ENCODE data around the gene CFAP45. TPM values are rescaled to one million over a fixed set of nuclear protein-coding genes. Genes with fewer than 3 reads are reported as not detected.

Gene CFAP45
- polyA plus RNA-seq, 5 donors = 1.8 to 12.7 (median 8.2) TPM

DNA sequence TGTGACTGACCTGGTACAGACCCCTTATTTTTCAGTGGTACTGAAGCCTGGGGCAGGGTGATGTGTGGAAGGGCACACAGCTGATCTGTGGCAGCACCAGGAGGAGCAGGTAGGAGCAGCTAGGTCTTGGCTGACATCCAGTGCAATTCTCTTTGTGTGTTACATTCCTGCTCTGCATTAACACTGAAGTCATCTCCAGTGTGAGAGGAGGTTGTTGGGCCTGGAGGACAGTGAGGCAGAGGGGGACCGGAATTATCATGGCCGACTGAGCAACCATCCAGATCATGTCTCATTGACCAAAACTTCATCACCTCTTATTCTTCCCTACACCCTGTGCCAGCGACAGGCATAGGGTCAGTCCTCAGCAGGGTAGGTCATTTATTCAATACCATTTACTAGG lies 71.8 kb downstream of the CFAP45 start:
- no peak for DNase-seq

DNA sequence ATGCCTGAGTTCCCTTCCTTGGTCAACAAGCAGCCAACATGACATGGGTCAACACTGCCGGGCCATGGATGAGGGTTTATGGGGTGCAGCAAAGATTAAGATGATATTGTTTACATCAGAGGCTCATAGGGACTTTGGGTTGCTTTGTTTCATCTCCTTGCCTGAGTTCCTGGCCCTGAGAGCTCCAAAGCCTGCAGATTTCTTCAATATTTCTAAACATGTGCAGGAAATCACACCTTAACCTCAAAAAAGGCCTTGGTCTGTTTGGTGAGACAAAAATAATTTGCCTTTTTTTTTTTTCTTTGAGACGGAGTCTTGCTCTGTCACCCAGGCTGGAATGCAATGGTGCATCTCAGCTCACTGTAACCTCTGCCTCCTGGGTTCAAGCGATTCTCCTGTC lies 72.4 kb downstream of the CFAP45 start:
- DNase-seq = no peak

DNA sequence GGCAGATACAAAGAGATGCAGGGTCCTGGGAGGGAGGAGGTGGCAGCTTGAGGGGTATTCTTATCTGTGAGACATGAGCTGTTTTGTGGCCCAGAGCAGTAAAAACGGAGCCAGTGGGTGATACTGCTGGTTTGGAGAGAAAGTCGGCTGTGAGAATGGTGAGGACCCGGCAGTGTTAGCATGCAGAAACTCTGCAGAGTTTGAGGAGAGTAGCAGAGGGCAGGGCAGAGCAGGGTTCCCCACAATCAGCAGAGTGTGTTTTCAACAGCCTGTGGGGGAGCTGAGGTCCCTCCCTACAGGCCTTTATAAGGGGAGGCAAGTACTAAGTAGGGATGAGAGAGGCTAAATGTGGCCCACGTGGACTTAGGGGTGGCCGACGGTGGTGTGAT lies 72.9 kb downstream of the CFAP45 start:
- DNase-seq = no peak

DNA sequence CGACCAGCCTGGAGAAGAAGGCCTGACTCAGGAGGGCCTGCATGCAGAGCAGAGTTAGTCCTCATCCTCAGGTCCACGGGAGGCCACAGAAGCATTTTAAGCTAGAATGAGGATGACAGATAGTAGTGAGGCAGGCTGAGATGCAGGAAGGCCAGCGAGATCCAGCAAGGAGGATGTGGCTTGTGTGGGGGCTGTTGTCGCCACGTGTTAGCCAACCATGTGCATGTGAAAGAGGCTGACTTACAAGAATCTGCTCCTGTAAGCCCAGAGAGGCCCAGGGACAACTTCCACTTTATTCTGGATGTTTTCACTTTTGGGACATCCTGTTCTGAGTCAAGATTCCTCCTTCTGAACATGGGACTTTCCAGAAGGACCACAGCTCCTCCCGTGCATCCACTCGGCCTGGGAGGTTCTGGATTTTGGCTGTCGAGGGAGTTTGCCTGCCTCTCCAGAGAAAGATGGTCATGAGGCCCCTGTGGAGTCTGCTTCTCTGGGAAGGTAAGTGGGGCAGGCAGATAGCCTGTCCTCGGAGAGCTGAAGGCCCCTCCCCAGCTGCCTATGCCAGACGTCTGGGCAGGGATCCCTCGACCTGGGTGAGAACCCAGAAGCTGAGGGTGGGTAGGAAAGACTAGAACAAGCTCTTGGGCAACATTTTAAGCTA lies 73.4 kb downstream of the CFAP45 start, which contains the start of gene SLAMF8:
TSS of gene SLAMF8 (plus strand) at position 433 of the 661 bp plus-strand sequence. CDS start at position 459, 26 bp downstream.
- no peak for DNase-seq

DNA sequence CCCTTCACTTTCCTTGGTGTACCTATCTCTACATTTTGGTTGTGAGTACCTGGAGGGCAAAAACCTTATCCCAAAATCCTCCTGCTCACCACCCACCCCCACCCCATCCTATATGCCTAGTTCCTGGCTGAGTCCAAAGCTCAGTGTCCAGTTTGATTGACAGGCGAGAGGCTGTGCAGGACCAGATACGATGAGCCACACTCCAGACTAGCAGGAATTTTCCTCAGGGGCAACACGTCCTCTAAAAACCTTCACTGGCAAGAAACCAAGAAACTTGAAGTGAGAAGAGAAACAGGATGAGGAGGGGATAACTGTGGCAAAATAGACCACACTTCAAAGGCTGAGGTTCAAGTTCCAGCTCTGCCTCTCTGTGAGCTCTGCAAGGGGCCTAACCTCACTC lies 74.4 kb downstream of the CFAP45 start:
- DNase-seq = no peak

DNA sequence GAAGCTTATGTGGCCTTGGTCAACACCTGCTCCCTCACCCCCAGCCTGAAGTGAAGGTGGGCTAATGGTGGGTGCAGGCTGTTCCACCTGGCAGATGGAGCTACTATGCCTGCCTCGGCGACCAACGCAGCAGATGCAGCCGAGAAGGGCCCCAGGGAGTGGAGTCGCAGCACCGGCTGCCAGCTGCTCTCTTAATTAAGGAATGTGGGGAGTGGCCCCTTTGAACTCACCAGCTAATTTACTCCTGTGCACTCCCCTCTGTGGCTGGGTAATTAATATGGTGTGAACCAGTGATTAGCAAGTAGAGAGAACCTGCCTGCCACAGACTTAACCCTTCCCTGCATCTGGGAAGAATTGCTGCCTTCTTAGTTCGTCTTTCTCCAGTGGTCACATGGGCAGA lies 76.6 kb downstream of the CFAP45 start:
- DNase-seq = no peak

Other genes starting within 250 kb of the CFAP45 start
- not detected for gene CRP, start 185.6 kb downstream of the CFAP45 start, polyA plus RNA-seq (ENCODE audit: insufficient read depth in 1 of 5, insufficient read length in 5 of 5, low replicate concordance in 1 of 5)
- 10 to 100 TPM; 11.0 to 20.5 (median 12.2) TPM for gene DUSP23, start 119.2 kb downstream of the CFAP45 start, polyA plus RNA-seq (ENCODE audit: insufficient read depth in 1 of 5, insufficient read length in 5 of 5, low replicate concordance in 1 of 5)
- gene FCRL6, start 97.8 kb downstream of the CFAP45 start, polyA plus RNA-seq (ENCODE audit: insufficient read depth in 1 of 5, insufficient read length in 5 of 5, low replicate concordance in 1 of 5) = under 1 TPM; 0.25 to 0.61 (median 0.46) TPM
- 1 to 10 TPM in 3 of 5 donors, under 1 TPM in 2; 0.58 to 1.9 (median 1.0) TPM for gene SLAMF8, start 73.3 kb downstream of the CFAP45 start, polyA plus RNA-seq (ENCODE audit: insufficient read depth in 1 of 5, insufficient read length in 5 of 5, low replicate concordance in 1 of 5)
- gene VSIG8, start 37.5 kb downstream of the CFAP45 start, polyA plus RNA-seq (ENCODE audit: insufficient read depth in 1 of 5, insufficient read length in 5 of 5, low replicate concordance in 1 of 5) = under 1 TPM in 2 of 5 donors, not detected in 3; 0.08 to 0.10 TPM
- 100 to 1,000 TPM; 255 to 529 (median 315) TPM for gene TAGLN2, start 25.3 kb upstream of the CFAP45 start, polyA plus RNA-seq (ENCODE audit: insufficient read depth in 1 of 5, insufficient read length in 5 of 5, low replicate concordance in 1 of 5)
- gene IGSF9, start 45.4 kb upstream of the CFAP45 start, polyA plus RNA-seq (ENCODE audit: insufficient read depth in 1 of 5, insufficient read length in 5 of 5, low replicate concordance in 1 of 5) = 10 to 100 TPM; 10.2 to 17.7 (median 15.7) TPM
- gene SLAMF9, start 54.1 kb upstream of the CFAP45 start, polyA plus RNA-seq (ENCODE audit: insufficient read depth in 1 of 5, insufficient read length in 5 of 5, low replicate concordance in 1 of 5) = not detected
- 10 to 100 TPM in 4 of 5 donors, 1 to 10 TPM in 1; 9.7 to 14.7 (median 13.0) TPM for gene PIGM, start 131.8 kb upstream of the CFAP45 start, polyA plus RNA-seq (ENCODE audit: insufficient read depth in 1 of 5, insufficient read length in 5 of 5, low replicate concordance in 1 of 5)
- gene KCNJ10, start 170.0 kb upstream of the CFAP45 start, polyA plus RNA-seq (ENCODE audit: insufficient read depth in 1 of 5, insufficient read length in 5 of 5, low replicate concordance in 1 of 5) = under 1 TPM; 0.13 to 0.61 (median 0.37) TPM
- gene KCNJ9, start 181.4 kb upstream of the CFAP45 start, polyA plus RNA-seq (ENCODE audit: insufficient read depth in 1 of 5, insufficient read length in 5 of 5, low replicate concordance in 1 of 5) = under 1 TPM; 0.04 to 0.10 (median 0.06) TPM
- gene IGSF8, start 198.5 kb upstream of the CFAP45 start, polyA plus RNA-seq (ENCODE audit: insufficient read depth in 1 of 5, insufficient read length in 5 of 5, low replicate concordance in 1 of 5) = 10 to 100 TPM; 24.2 to 36.2 (median 30.5) TPM
- 10 to 100 TPM in 3 of 5 donors, 1 to 10 TPM in 2; 6.4 to 15.2 (median 13.6) TPM for gene ATP1A2, start 215.6 kb upstream of the CFAP45 start, polyA plus RNA-seq (ENCODE audit: insufficient read depth in 1 of 5, insufficient read length in 5 of 5, low replicate concordance in 1 of 5)